ENCODE measurements around the gene HINFP. TPM values are rescaled to one million over a fixed set of nuclear protein-coding genes. Genes with fewer than 3 reads are reported as not detected.
A peak's percentile ranks its signal among the peaks of the same experiment; 100 is the strongest.
"Not testable (repeated sequence)": the region's sequence is repeated elsewhere in the genome, so short reads cannot be mapped to it uniquely, and the experiment has no call there.

The HINFP gene
- total RNA-seq, 2 donors from 2014 or later, result 22.3 to 26.1 TPM

- H3K9me3 ChIP-seq (ENCODE audit: control insufficient read depth, low read length, poor library complexity, severe bottlenecking), result no peaks in the 10 kb centered on the region
- ATAC-seq, result no peak
- H3K27ac Mint-ChIP-seq, result no peak overlapping the region
- peaks cover 5% of the 10 kb centered on the region for H3K36me3 Mint-ChIP-seq (ENCODE audit: low read depth)
- H3K4me3 Mint-ChIP-seq, result no peak overlapping the region
- H3K4me1 Mint-ChIP-seq, result peaks cover 7% of the 10 kb centered on the region
- peaks cover 18% of the 10 kb centered on the region for H3K27me3 Mint-ChIP-seq
- DNase-seq, result no peak
These were observed 38.8 kb downstream of the HINFP start for GRCh38 chr11:119160151-119160550.

- Mint-ChIP-seq H3K4me1 (peaks cover 3% of the 10 kb centered on the region), H3K27ac (no peak overlapping the region), H3K36me3 (ENCODE audit: low read depth) (no peaks in the 10 kb centered on the region), H3K27me3 (peaks cover under 1% of the 10 kb centered on the region), H3K4me3 (no peak overlapping the region)
- DNase-seq, result no peak
- no peaks in the 10 kb centered on the region for H3K9me3 ChIP-seq (ENCODE audit: control insufficient read depth, low read length, poor library complexity, severe bottlenecking)
- no peak for ATAC-seq
These were observed 40.5 kb downstream of the HINFP start for GRCh38 chr11:119161871-119162270.

- Mint-ChIP-seq H3K27ac (no peak overlapping the region), H3K27me3 (no peaks in the 10 kb centered on the region), H3K36me3 (ENCODE audit: low read depth) (no peaks in the 10 kb centered on the region), H3K4me1 (peaks cover 14% of the 10 kb centered on the region), H3K4me3 (no peak overlapping the region)
- no peaks in the 10 kb centered on the region for H3K9me3 ChIP-seq (ENCODE audit: control insufficient read depth, low read length, poor library complexity, severe bottlenecking)
- DNase-seq, result no peak
- ATAC-seq, result no peak
These were observed 45.1 kb downstream of the HINFP start for GRCh38 chr11:119166368-119167076.

GRCh38 chr11:119167077-119167458, 45.7 kb downstream of the HINFP start:
- not testable (repeated sequence) for H3K36me3 Mint-ChIP-seq (ENCODE audit: low read depth); DNase-seq; H3K9me3 ChIP-seq (ENCODE audit: control insufficient read depth, low read length, poor library complexity, severe bottlenecking); ATAC-seq; H3K27ac Mint-ChIP-seq; H3K27me3 Mint-ChIP-seq; H3K4me3 Mint-ChIP-seq
- H3K4me1 Mint-ChIP-seq, result peaks cover 14% of the 10 kb centered on the region

GRCh38 chr11:119167933-119168332, 46.6 kb downstream of the HINFP start:
- DNase-seq (no peak), ATAC-seq (no peak)
- Mint-ChIP-seq H3K27me3 (no peaks in the 10 kb centered on the region), H3K27ac (no peak overlapping the region), H3K4me3 (peak overlapping the region; percentile 49), H3K4me1 (peaks cover 14% of the 10 kb centered on the region), H3K36me3 (ENCODE audit: low read depth) (no peaks in the 10 kb centered on the region)
- H3K9me3 ChIP-seq (ENCODE audit: control insufficient read depth, low read length, poor library complexity, severe bottlenecking), result no peaks in the 10 kb centered on the region

- Mint-ChIP-seq H3K27me3 (no peaks in the 10 kb centered on the region), H3K4me3 (peak within 1 kb of the TSS; percentile 90), H3K27ac (peak within 1 kb of the TSS; percentile 78), H3K4me1 (peaks cover 14% of the 10 kb centered on the region), H3K36me3 (ENCODE audit: low read depth) (no peaks in the 10 kb centered on the region)
- ATAC-seq (peak; percentile 98), DNase-seq (peak; percentile 70 to 75 (median 71))
- no peaks in the 10 kb centered on the region for H3K9me3 ChIP-seq (ENCODE audit: control insufficient read depth, low read length, poor library complexity, severe bottlenecking)
These were observed 47.3 kb downstream of the HINFP start, which contains the start of gene NLRX1 for GRCh38 chr11:119168471-119169281. Gene NLRX1, plus strand, starts transcription at chr11:119168725. Its CDS starts 2,679 bp downstream, at chr11:119171404.

- peak; percentile 31 for ATAC-seq
- no peak for DNase-seq
- H3K4me3 Mint-ChIP-seq, result peak overlapping the region; percentile 90
These were observed 47.9 kb downstream of the HINFP start for GRCh38 chr11:119169282-119169719.

GRCh38 chr11:119172513-119172912, 51.1 kb downstream of the HINFP start:
- DNase-seq, result no peak
- Mint-ChIP-seq H3K27ac (no peak overlapping the region), H3K4me3 (no peak overlapping the region), H3K4me1 (peaks cover 14% of the 10 kb centered on the region), H3K36me3 (ENCODE audit: low read depth) (no peaks in the 10 kb centered on the region), H3K27me3 (no peaks in the 10 kb centered on the region)
- no peak for ATAC-seq
- no peaks in the 10 kb centered on the region for H3K9me3 ChIP-seq (ENCODE audit: control insufficient read depth, low read length, poor library complexity, severe bottlenecking)

More at GRCh38 chr11:119169282-119169719, 47.9 kb downstream of the HINFP start:
- Mint-ChIP-seq H3K36me3 (ENCODE audit: low read depth) (no peaks in the 10 kb centered on the region), H3K4me1 (peaks cover 14% of the 10 kb centered on the region), H3K27ac (peak overlapping the region; percentile 78), H3K27me3 (no peaks in the 10 kb centered on the region)
- H3K9me3 ChIP-seq (ENCODE audit: control insufficient read depth, low read length, poor library complexity, severe bottlenecking), result no peaks in the 10 kb centered on the region

GRCh38 chr11:119173453-119173852, 52.1 kb downstream of the HINFP start:
- no peak overlapping the region for H3K4me3 Mint-ChIP-seq
- H3K9me3 ChIP-seq (ENCODE audit: control insufficient read depth, low read length, poor library complexity, severe bottlenecking), result no peaks in the 10 kb centered on the region
- H3K36me3 Mint-ChIP-seq (ENCODE audit: low read depth), result no peaks in the 10 kb centered on the region
- ATAC-seq (no peak), DNase-seq (no peak)
- peaks cover 11% of the 10 kb centered on the region for H3K4me1 Mint-ChIP-seq
- no peaks in the 10 kb centered on the region for H3K27me3 Mint-ChIP-seq
- H3K27ac Mint-ChIP-seq, result no peak overlapping the region

- no peak overlapping the region for H3K27ac Mint-ChIP-seq
These were observed 54.2 kb downstream of the HINFP start for GRCh38 chr11:119175493-119176077.

GRCh38 chr11:119178166-119178680, 56.8 kb downstream of the HINFP start:
- ATAC-seq (no peak), DNase-seq (no peak)
- Mint-ChIP-seq H3K36me3 (ENCODE audit: low read depth) (no peaks in the 10 kb centered on the region), H3K27ac (no peak overlapping the region), H3K27me3 (no peaks in the 10 kb centered on the region), H3K4me3 (no peak overlapping the region), H3K4me1 (peaks cover 3% of the 10 kb centered on the region)
- no peaks in the 10 kb centered on the region for H3K9me3 ChIP-seq (ENCODE audit: control insufficient read depth, low read length, poor library complexity, severe bottlenecking)

More at GRCh38 chr11:119175493-119176077, 54.2 kb downstream of the HINFP start:
- no peak for DNase-seq
- no peak for ATAC-seq
- no peaks in the 10 kb centered on the region for H3K9me3 ChIP-seq (ENCODE audit: control insufficient read depth, low read length, poor library complexity, severe bottlenecking)
- Mint-ChIP-seq H3K4me3 (no peak overlapping the region), H3K36me3 (ENCODE audit: low read depth) (no peaks in the 10 kb centered on the region), H3K27me3 (no peaks in the 10 kb centered on the region), H3K4me1 (peaks cover 3% of the 10 kb centered on the region)

- Mint-ChIP-seq H3K4me3 (no peak overlapping the region), H3K36me3 (ENCODE audit: low read depth) (no peaks in the 10 kb centered on the region), H3K27ac (no peak overlapping the region), H3K4me1 (peaks cover 3% of the 10 kb centered on the region), H3K27me3 (no peaks in the 10 kb centered on the region)
- ATAC-seq (no peak), DNase-seq (no peak)
- H3K9me3 ChIP-seq (ENCODE audit: control insufficient read depth, low read length, poor library complexity, severe bottlenecking), result no peaks in the 10 kb centered on the region
These were observed 58.0 kb downstream of the HINFP start for GRCh38 chr11:119179342-119179741.

- DNase-seq (no peak), ATAC-seq (no peak)
- Mint-ChIP-seq H3K27ac (no peak overlapping the region), H3K36me3 (ENCODE audit: low read depth) (no peaks in the 10 kb centered on the region), H3K4me1 (peaks cover 3% of the 10 kb centered on the region), H3K4me3 (no peak overlapping the region), H3K27me3 (no peaks in the 10 kb centered on the region)
- no peaks in the 10 kb centered on the region for H3K9me3 ChIP-seq (ENCODE audit: control insufficient read depth, low read length, poor library complexity, severe bottlenecking)
These were observed 58.6 kb downstream of the HINFP start for GRCh38 chr11:119179983-119180382.
